Left ventricle myocardium inferior (tissue), 1 donor: ENCODE results near the gene PPP6R3. TPM values are rescaled to one million over a fixed set of nuclear protein-coding genes. Genes with fewer than 3 reads are reported as not detected.

Source experiments
- DNase-seq: peaks from one replicate; pipeline ENCODE4 v3.0.0-alpha.2; 2020
- H3K27ac ChIP-seq: fragments of 200-600 bp; replicated peaks from 2 replicates; pipeline ENCODE4 v1.8.0; 2021
- H3K27me3 ChIP-seq: fragments of 200-600 bp; 2 replicates; pipeline ENCODE4 v1.8.0; 2021; ENCODE audit warnings: low read depth
- H3K36me3 ChIP-seq: fragments of 200-600 bp; 2 replicates; pipeline ENCODE4 v1.8.0; 2021
- H3K4me1 ChIP-seq: fragments of 200-600 bp; 2 replicates; pipeline ENCODE4 v1.8.0; 2021
- H3K4me3 ChIP-seq: fragments of 200-600 bp; 2 replicates; pipeline ENCODE4 v1.8.0; 2021; ENCODE audit warnings: mild to moderate bottlenecking, moderate library complexity
- H3K9me3 ChIP-seq: fragments of 200-600 bp; replicated peaks from 2 replicates; pipeline ENCODE4 v1.8.0; 2021
- intact Hi-C: fragments of 100-400 bp; cut with micrococcal nuclease; formaldehyde crosslinking; loops from one replicate; pipeline ENCODE4 v1.11.0; 2022
- total RNA-seq: library from RNA; stranded (reverse); fragmentation: NEBNext Ultra II Directional; extraction: Animal tissue kit (Norgen Biotek cat#: 25700); gene quantifications from one replicate; pipeline ENCODE4 v1.2.1, GENCODE V29; 2021
- TF ChIP-seq, protein P1 (sequence below): fragments of 200-600 bp; IDR thresholded peaks from 2 replicates; pipeline ENCODE4 v1.8.0; 2021; ENCODE audit warnings: antibody characterized with exemption, mild to moderate bottlenecking, borderline replicate concordance
- donor health status: DM: no; HTN: yes; CAD: no; lungs with severe emphysema.

The PPP6R3 gene
- total RNA-seq, 1 donor from 2014 or later = 78.8 TPM

DNA sequence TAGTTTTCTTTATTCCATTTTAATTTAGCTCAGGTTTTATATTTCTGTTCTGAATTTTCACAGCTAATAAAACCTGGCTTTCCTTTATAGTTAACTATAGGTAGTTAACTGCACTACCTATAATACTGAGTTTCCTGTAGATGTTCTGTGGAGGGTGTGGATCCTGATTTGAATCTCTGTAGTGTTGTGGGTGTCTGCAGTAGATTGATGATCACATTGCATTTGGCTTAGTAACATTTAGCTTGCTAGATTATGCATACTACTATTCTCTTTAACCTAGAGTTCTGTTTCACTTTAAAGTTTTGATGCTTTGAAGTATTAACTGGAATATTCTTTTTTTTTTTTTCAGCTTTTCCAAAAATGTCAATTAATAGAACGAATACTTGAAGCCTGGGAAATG, 110.1 kb downstream of the PPP6R3 start:
- Histone ChIP-seq H3K27me3 (no peaks in the 10 kb centered on the region), H3K4me3 (no peak overlapping the region), H3K27ac (no peak overlapping the region), H3K36me3 (peaks cover 84% of the 10 kb centered on the region), H3K9me3 (no peaks in the 10 kb centered on the region), H3K4me1 (peaks cover 30% of the 10 kb centered on the region)
- no peak for DNase-seq
- TF ChIP-seq, protein P1, sequence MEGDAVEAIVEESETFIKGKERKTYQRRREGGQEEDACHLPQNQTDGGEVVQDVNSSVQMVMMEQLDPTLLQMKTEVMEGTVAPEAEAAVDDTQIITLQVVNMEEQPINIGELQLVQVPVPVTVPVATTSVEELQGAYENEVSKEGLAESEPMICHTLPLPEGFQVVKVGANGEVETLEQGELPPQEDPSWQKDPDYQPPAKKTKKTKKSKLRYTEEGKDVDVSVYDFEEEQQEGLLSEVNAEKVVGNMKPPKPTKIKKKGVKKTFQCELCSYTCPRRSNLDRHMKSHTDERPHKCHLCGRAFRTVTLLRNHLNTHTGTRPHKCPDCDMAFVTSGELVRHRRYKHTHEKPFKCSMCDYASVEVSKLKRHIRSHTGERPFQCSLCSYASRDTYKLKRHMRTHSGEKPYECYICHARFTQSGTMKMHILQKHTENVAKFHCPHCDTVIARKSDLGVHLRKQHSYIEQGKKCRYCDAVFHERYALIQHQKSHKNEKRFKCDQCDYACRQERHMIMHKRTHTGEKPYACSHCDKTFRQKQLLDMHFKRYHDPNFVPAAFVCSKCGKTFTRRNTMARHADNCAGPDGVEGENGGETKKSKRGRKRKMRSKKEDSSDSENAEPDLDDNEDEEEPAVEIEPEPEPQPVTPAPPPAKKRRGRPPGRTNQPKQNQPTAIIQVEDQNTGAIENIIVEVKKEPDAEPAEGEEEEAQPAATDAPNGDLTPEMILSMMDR = no peak
- intact Hi-C loops = no loop called here

DNA sequence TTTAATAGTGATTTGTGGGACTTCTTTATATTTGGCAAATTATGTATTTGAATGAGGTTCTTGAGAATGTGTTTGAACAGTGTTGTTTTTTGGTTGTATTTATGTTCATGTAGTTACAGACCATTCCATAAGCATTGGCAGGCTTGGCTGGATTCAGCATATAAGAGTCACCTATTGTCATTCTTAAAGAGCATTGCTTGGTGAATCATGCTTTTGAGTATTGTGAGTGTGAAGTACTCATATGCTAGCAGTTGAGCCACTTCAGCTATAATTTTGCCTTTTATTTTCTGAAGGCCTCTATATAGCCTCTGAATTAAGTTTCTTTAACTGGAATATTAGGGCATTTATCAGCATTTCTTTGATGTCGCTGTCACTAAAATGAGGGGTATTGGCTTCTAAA, 113.8 kb downstream of the PPP6R3 start:
- peaks cover 80% of the 10 kb centered on the region for H3K36me3 ChIP-seq
- intact Hi-C loops = no loop called here
- DNase-seq = no peak
- H3K4me1 ChIP-seq = peaks cover 40% of the 10 kb centered on the region
- TF ChIP-seq, protein P1 = no peak
- no peaks in the 10 kb centered on the region for H3K27me3 ChIP-seq
- no peak overlapping the region for H3K27ac ChIP-seq
- H3K4me3 ChIP-seq = no peak overlapping the region
- no peaks in the 10 kb centered on the region for H3K9me3 ChIP-seq

DNA sequence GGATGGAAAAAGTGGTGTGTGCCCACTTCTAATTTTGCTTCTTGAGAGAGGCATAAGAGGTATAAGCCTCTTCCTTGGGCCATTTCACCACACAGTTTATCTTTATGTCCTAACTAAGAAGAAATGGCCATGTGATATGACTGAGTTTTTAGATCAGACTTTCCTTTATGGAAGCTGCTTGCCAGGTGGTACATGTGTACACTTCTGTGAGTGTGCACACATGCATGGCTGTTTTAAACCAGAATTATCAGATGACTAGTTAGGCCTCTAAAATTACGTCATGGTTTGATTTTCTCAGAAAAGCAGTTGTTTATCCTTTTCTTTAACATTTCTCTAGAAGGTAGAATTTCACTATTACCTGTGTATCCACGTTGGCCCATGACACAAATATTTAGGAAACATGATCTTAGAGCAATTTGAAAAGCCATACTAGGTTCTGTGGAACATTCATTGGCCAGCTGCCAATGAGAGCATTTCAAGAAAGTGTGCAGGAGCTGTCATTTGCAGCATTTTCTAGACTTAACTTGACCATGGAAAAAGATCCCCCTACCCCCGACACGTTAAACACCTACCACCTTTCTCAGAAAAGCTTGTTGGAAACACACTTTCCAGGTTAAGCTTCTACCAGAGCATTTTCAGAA, 114.6 kb downstream of the PPP6R3 start:
- Histone ChIP-seq H3K4me1 (peaks cover 48% of the 10 kb centered on the region), H3K27ac (no peak overlapping the region), H3K27me3 (no peaks in the 10 kb centered on the region), H3K4me3 (no peak overlapping the region), H3K36me3 (peaks cover 81% of the 10 kb centered on the region), H3K9me3 (no peaks in the 10 kb centered on the region)
- intact Hi-C loops = no loop called here
- no peak for DNase-seq
- TF ChIP-seq, protein P1 = no peak

DNA sequence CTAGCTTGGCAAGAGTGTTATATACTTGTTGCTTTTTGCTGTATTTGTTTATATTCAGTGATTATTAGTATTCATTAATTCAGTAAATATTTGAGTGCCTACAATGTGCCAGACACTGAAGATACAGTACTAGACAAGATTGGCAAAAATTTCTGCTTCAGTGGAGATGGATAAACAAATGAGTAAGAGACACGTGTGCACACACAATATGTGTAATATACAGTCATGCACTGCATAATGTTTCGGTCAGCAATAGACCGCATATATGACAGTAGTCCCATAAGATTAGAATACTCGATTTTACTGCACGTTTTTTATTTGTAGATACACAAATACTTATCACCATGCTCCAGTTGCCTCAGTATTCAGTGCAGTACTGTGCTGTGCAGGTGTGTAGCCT, 118.9 kb downstream of the PPP6R3 start:
- TF ChIP-seq, protein P1 = no peak
- DNase-seq = no peak
- H3K27ac ChIP-seq = no peak overlapping the region
- H3K27me3 ChIP-seq = no peaks in the 10 kb centered on the region
- H3K36me3 ChIP-seq = peaks cover 50% of the 10 kb centered on the region
- H3K4me1 ChIP-seq = peaks cover 79% of the 10 kb centered on the region
- intact Hi-C loops = no loop called here
- no peak overlapping the region for H3K4me3 ChIP-seq
- no peaks in the 10 kb centered on the region for H3K9me3 ChIP-seq

DNA sequence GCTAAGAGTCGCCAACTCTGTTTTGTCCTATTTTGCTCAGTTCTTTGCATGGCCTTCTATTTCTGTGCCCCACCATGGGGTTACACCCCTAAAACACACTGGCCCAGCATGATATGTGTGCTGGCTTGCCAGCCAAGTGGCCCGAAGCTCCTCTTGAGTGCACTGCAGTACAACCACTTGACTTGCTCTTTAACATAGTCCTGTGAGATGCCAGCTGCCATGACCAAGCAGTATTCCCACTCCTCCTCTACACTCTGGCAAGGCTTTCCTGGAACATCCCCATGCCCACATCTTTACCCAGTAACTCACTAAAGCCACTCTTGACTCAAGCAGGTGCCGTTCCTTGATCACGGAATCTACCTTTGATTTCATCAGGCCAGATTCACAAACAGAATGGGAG, 120.9 kb downstream of the PPP6R3 start:
- H3K4me1 ChIP-seq = peaks cover 92% of the 10 kb centered on the region
- H3K27me3 ChIP-seq = no peaks in the 10 kb centered on the region
- no peaks in the 10 kb centered on the region for H3K9me3 ChIP-seq
- H3K27ac ChIP-seq = peak overlapping the region; percentile 87
- TF ChIP-seq, protein P1 = no peak
- intact Hi-C loops = loop anchor here (10.0 kb wide), 1 partner anchor 117 kb away; the partner anchor contains the start of gene PPP6R3
- peak; percentile 44 for DNase-seq
- peaks cover 51% of the 10 kb centered on the region for H3K36me3 ChIP-seq
- H3K4me3 ChIP-seq = no peak overlapping the region
